Loucy (cell line): Measurements from ENCODE around the gene KDM4C.

Source experiments
- H2AFZ ChIP-seq: fragments of 200-600 bp; sonication (generic); 2 replicates; pipeline ENCODE4 v1.6.0; 2016; ENCODE audit warnings: antibody characterized with exemption, mild to moderate bottlenecking, low read length, moderate library complexity
- H3F3A ChIP-seq: fragments of 200-600 bp; 2 replicates; pipeline ENCODE4 v1.6.0; 2016; ENCODE audit warnings: antibody characterized with exemption, low read depth, mild to moderate bottlenecking
- H3K27me3 ChIP-seq: fragments of 200-600 bp; sonication (generic); 2 replicates; pipeline ENCODE4 v1.6.1; 2014; ENCODE audit warnings: low read length, mild to moderate bottlenecking; ENCODE audit not compliant: insufficient read depth, poor library complexity, severe bottlenecking
- H3K36me3 ChIP-seq: fragments of 200-600 bp; sonication (generic); 2 replicates; pipeline ENCODE4 v1.6.1; 2016; ENCODE audit warnings: low read length; ENCODE audit not compliant: insufficient read depth
- H3K4me1 ChIP-seq: fragments of 200-600 bp; sonication (generic); 2 replicates; pipeline ENCODE4 v1.5.1; 2014; ENCODE audit warnings: low read length, mild to moderate bottlenecking; ENCODE audit not compliant: insufficient read depth, poor library complexity, severe bottlenecking
- H3K4me2 ChIP-seq: fragments of 200-600 bp; sonication (generic); 2 replicates; pipeline ENCODE4 v1.6.0; 2014; ENCODE audit warnings: antibody characterized with exemption, low read length, low read depth, mild to moderate bottlenecking; ENCODE audit not compliant: poor library complexity, severe bottlenecking
- H3K4me3 ChIP-seq: fragments of 200-600 bp; sonication (generic); 2 replicates; pipeline ENCODE4 v1.5.1; 2014; ENCODE audit warnings: low read length, mild to moderate bottlenecking, mixed read lengths; ENCODE audit not compliant: poor library complexity, severe bottlenecking
- H3K79me2 ChIP-seq: fragments of 200-600 bp; sonication (generic); 2 replicates; pipeline ENCODE4 v1.6.1; 2014; ENCODE audit warnings: low read length; ENCODE audit not compliant: insufficient read depth
- H3K9ac ChIP-seq: fragments of 200-600 bp; sonication (generic); 2 replicates; pipeline ENCODE4 v1.6.0; 2014; ENCODE audit warnings: mild to moderate bottlenecking, low read depth, low read length, moderate library complexity; ENCODE audit not compliant: poor library complexity, severe bottlenecking
- H3K9me2 ChIP-seq: fragments of 200-600 bp; sonication (generic); replicated peaks from 2 replicates; pipeline ENCODE4 v1.6.1; 2016; ENCODE audit warnings: low read depth, low read length, mixed read lengths
- H3K9me3 ChIP-seq: fragments of 200-600 bp; sonication (generic); 2 replicates; pipeline ENCODE4 v1.6.1; 2014; ENCODE audit warnings: mild to moderate bottlenecking, antibody characterized with exemption, low read length, low read depth; ENCODE audit not compliant: insufficient read depth
- H4K20me1 ChIP-seq: fragments of 200-600 bp; sonication (generic); 2 replicates; pipeline ENCODE4 v1.6.0; 2014; ENCODE audit warnings: antibody characterized with exemption, low read length, mild to moderate bottlenecking; ENCODE audit not compliant: insufficient read depth, poor library complexity, severe bottlenecking
- EZH2phosphoT487 ChIP-seq: fragments of 200-600 bp; IDR thresholded peaks from 2 replicates; pipeline ENCODE4 v1.6.1; 2018; ENCODE audit warnings: antibody characterized with exemption, mild to moderate bottlenecking, moderate library complexity, borderline replicate concordance
- TF ChIP-seq, protein P1 (sequence below): fragments of 200-600 bp; sonication (generic); conservative IDR thresholded peaks from 2 replicates; pipeline ENCODE4 v1.5.1; 2014; ENCODE audit warnings: mild to moderate bottlenecking, antibody characterized with exemption, low read length

KDM4C gene

DNA sequence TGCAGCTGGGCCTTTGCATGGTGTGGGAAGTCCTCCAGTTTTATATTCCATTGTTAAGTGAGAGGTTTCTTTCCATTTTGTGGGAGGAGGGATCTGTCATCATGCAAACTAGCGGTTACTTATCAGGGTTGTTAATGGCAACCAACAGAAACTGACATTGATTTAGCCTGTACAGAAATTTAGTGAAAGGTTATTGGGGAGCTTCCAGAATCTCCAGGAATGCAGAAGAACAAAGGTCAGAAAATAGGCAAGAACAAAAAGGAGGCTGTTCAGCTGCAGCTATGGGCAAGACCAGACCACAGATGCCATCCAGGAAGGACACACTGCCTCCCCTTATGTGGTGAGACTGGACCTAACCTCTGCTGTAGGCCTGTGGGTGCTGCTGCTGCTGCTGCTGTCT lies 395.8 kb downstream of the KDM4C start:
- Histone ChIP-seq H3K9ac (no peak overlapping the region), H3F3A (no peaks in the 10 kb centered on the region), H3K4me1 (peaks cover 41% of the 10 kb centered on the region), H3K27me3 (no peaks in the 10 kb centered on the region), H3K4me3 (no peak overlapping the region), H3K79me2 (no peaks in the 10 kb centered on the region), H3K36me3 (no peaks in the 10 kb centered on the region), H4K20me1 (no peaks in the 10 kb centered on the region), H3K4me2 (no peak overlapping the region), H3K9me3 (peaks cover under 1% of the 10 kb centered on the region; the same call in 1 of the 2 replicates), H3K9me2 (no peaks in the 10 kb centered on the region), H2AFZ (no peak overlapping the region)
- TF ChIP-seq EZH2phosphoT487, result no peak
- TF ChIP-seq, protein P1, sequence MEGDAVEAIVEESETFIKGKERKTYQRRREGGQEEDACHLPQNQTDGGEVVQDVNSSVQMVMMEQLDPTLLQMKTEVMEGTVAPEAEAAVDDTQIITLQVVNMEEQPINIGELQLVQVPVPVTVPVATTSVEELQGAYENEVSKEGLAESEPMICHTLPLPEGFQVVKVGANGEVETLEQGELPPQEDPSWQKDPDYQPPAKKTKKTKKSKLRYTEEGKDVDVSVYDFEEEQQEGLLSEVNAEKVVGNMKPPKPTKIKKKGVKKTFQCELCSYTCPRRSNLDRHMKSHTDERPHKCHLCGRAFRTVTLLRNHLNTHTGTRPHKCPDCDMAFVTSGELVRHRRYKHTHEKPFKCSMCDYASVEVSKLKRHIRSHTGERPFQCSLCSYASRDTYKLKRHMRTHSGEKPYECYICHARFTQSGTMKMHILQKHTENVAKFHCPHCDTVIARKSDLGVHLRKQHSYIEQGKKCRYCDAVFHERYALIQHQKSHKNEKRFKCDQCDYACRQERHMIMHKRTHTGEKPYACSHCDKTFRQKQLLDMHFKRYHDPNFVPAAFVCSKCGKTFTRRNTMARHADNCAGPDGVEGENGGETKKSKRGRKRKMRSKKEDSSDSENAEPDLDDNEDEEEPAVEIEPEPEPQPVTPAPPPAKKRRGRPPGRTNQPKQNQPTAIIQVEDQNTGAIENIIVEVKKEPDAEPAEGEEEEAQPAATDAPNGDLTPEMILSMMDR, result no peak

DNA sequence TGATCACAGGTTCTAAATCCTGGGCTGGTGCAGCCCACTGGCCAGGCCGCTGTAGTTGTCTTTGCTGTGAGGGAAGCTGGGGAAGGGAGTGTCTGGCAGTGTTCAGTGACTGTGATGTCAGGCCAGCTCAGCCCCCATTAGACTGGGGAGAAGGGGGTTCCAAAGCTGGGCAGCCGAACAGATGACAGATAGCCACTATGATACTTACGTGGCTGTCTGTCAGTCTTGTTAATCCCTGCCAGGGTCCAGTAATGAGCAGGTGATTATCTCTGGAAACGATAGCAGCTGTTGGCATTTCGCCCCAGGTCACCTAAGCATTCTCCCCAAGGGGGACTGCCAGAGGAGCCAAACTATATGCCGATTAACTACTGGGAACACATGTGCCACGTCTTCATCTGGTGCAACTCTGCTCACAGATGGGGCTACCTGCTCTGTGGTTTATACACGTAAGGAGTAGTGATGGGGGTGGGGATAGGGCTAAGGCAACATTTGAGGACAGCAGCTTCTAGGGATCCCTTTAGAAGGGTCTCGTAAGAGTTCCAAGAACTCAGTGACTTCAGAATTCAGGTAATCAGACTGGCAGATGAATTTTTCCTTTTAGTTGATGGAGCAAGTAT lies 396.3 kb downstream of the KDM4C start:
- H3K4me2 ChIP-seq, result no peak overlapping the region
- no peak overlapping the region for H2AFZ ChIP-seq
- H3K9me3 ChIP-seq, result no peaks in the 10 kb centered on the region
- no peaks in the 10 kb centered on the region for H3F3A ChIP-seq
- TF ChIP-seq EZH2phosphoT487, result no peak
- TF ChIP-seq, protein P1, result no peak
- H3K4me3 ChIP-seq, result no peak overlapping the region
- no peaks in the 10 kb centered on the region for H3K9me2 ChIP-seq
- no peak overlapping the region for H3K9ac ChIP-seq
- H4K20me1 ChIP-seq, result no peaks in the 10 kb centered on the region
- H3K27me3 ChIP-seq, result no peaks in the 10 kb centered on the region
- peaks cover 38% of the 10 kb centered on the region for H3K4me1 ChIP-seq
- no peaks in the 10 kb centered on the region for H3K79me2 ChIP-seq
- no peaks in the 10 kb centered on the region for H3K36me3 ChIP-seq

DNA sequence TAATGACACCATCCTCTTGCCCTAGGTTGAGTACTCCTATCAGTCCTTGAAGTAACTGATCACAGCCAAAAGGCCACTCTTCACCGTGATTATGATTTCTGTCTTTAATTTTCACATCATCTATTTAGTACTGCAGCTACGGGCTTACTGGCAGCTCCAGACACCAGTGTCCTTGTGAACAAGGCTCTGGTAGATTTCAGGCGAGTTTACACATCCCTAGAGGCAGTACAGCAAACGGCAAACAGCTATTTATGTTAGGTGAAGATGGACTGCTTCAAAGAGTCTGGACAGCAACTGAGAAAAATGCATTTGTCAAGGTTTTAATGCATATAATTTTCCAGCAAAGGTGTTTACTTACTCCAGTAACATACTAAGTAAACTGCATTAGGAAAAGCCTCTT lies 396.9 kb downstream of the KDM4C start:
- Histone ChIP-seq H3K4me1 (peaks cover 33% of the 10 kb centered on the region), H3K9me2 (no peaks in the 10 kb centered on the region), H2AFZ (no peak overlapping the region), H3K4me2 (no peak overlapping the region), H3K4me3 (no peak overlapping the region), H3K79me2 (no peaks in the 10 kb centered on the region), H3F3A (no peaks in the 10 kb centered on the region), H3K27me3 (no peaks in the 10 kb centered on the region), H3K36me3 (no peaks in the 10 kb centered on the region), H4K20me1 (no peaks in the 10 kb centered on the region), H3K9me3 (no peaks in the 10 kb centered on the region), H3K9ac (no peak overlapping the region)
- TF ChIP-seq EZH2phosphoT487, result no peak
- TF ChIP-seq, protein P1, result no peak
